Parathyroid adenoma (tissue), 2 donors: ENCODE measurements around the gene CREB3.

ENCODE experiments used
- H2AFZ ChIP-seq: fragments of 300-600 bp; sonication (generic); one replicate; pipeline ENCODE4 v1.7.0; 2017; ENCODE audit warnings: antibody characterized with exemption, mild to moderate bottlenecking
- H3K27ac ChIP-seq: fragments of 300-600 bp; sonication (generic); one replicate; pipeline ENCODE4 v1.7.0; 2017
- H3K27me3 ChIP-seq: fragments of 300-600 bp; sonication (generic); one replicate; pipeline ENCODE4 v1.7.0; 2017; ENCODE audit warnings: low read length; ENCODE audit not compliant: control insufficient read depth, insufficient read depth
- H3K36me3 ChIP-seq: fragments of 300-600 bp; sonication (generic); one replicate; pipeline ENCODE4 v1.7.0; 2017; ENCODE audit warnings: low read length; ENCODE audit not compliant: control insufficient read depth, insufficient read depth
- H3K4me1 ChIP-seq: fragments of 300-600 bp; sonication (generic); one replicate; pipeline ENCODE4 v1.7.0; 2017; ENCODE audit warnings: control low read depth
- H3K4me2 ChIP-seq: fragments of 300-600 bp; sonication (generic); one replicate; pipeline ENCODE4 v1.7.0; 2017; ENCODE audit warnings: low read length
- H3K4me3 ChIP-seq: fragments of 300-600 bp; sonication (generic); one replicate; pipeline ENCODE4 v1.7.0; 2017; ENCODE audit warnings: low read depth, low read length
- H3K79me2 ChIP-seq: fragments of 300-600 bp; sonication (generic); one replicate; pipeline ENCODE4 v1.7.0; 2017; ENCODE audit warnings: control low read depth
- H3K9ac ChIP-seq: fragments of 300-600 bp; sonication (generic); one replicate; pipeline ENCODE4 v1.7.0; 2017; ENCODE audit warnings: mild to moderate bottlenecking
- H3K9me3 ChIP-seq: fragments of 300-600 bp; sonication (generic); one replicate; pipeline ENCODE4 v1.7.0; 2017; ENCODE audit warnings: low read length; ENCODE audit not compliant: control insufficient read depth
- CTCF ChIP-seq: fragments of 300-600 bp; sonication (generic); IDR thresholded peaks from one replicate; pipeline ENCODE4 v1.7.0; 2017; ENCODE audit warnings: antibody characterized with exemption, mild to moderate bottlenecking
- donor health status: primary hyperparathyroidism.

CREB3 gene

GRCh38 chr9:35689542-35690293 lies 42.7 kb upstream of the CREB3 start, which contains the start of gene TPM2:
TSS of gene TPM2 (minus strand) at chr9:35689925. CDS start at chr9:35689817, 108 bp downstream.
- Histone ChIP-seq H3K27ac (peak within 1 kb of the TSS; percentile 69), H3K9ac (peak within 1 kb of the TSS; percentile 80), H3K4me2 (peak within 1 kb of the TSS; percentile 99), H2AFZ (peak within 1 kb of the TSS; percentile 94), H3K4me1 (peaks cover 8% of the 10 kb centered on the region), H3K4me3 (peak within 1 kb of the TSS; percentile 78), H3K36me3 (no peaks in the 10 kb centered on the region), H3K27me3 (no peaks in the 10 kb centered on the region), H3K9me3 (no peaks in the 10 kb centered on the region), H3K79me2 (no peaks in the 10 kb centered on the region)
- TF ChIP-seq CTCF, result no peak

GRCh38 chr9:35690294-35690613 lies 42.2 kb upstream of the CREB3 start:
- Histone ChIP-seq H3K4me2 (peak overlapping the region; percentile 99), H3K4me3 (peak overlapping the region; percentile 78), H3K9me3 (no peaks in the 10 kb centered on the region), H3K4me1 (peaks cover 8% of the 10 kb centered on the region), H2AFZ (peak overlapping the region; percentile 94), H3K27me3 (no peaks in the 10 kb centered on the region), H3K79me2 (no peaks in the 10 kb centered on the region), H3K36me3 (no peaks in the 10 kb centered on the region), H3K9ac (no peak overlapping the region), H3K27ac (no peak overlapping the region)
- no peak for TF ChIP-seq CTCF

GRCh38 chr9:35690614-35691333 lies 41.7 kb upstream of the CREB3 start:
- no peak for TF ChIP-seq CTCF
- peak overlapping the region; percentile 80 for H3K9ac ChIP-seq
- H3K4me3 ChIP-seq, result peak overlapping the region; percentile 78
- H3K4me1 ChIP-seq, result peaks cover 8% of the 10 kb centered on the region
- peak overlapping the region; percentile 69 for H3K27ac ChIP-seq
- H3K9me3 ChIP-seq, result no peaks in the 10 kb centered on the region
- no peaks in the 10 kb centered on the region for H3K79me2 ChIP-seq
- peak overlapping the region; percentile 94 for H2AFZ ChIP-seq
- H3K36me3 ChIP-seq, result no peaks in the 10 kb centered on the region
- H3K27me3 ChIP-seq, result no peaks in the 10 kb centered on the region
- peak overlapping the region; percentile 99 for H3K4me2 ChIP-seq

GRCh38 chr9:35691334-35691650 lies 41.2 kb upstream of the CREB3 start:
- Histone ChIP-seq H3K9me3 (no peaks in the 10 kb centered on the region), H3K9ac (no peak overlapping the region), H3K4me3 (peak overlapping the region; percentile 78), H3K4me2 (peak overlapping the region; percentile 99), H3K4me1 (peaks cover 6% of the 10 kb centered on the region), H3K36me3 (no peaks in the 10 kb centered on the region), H3K27me3 (no peaks in the 10 kb centered on the region), H3K27ac (peak overlapping the region; percentile 69), H2AFZ (peak overlapping the region; percentile 94), H3K79me2 (no peaks in the 10 kb centered on the region)
- TF ChIP-seq CTCF, result no peak
